Caco-2 (cell line): ENCODE data around the gene USP25. TPM values are rescaled to one million over a fixed set of nuclear protein-coding genes. Genes with fewer than 3 reads are reported as not detected.

ENCODE experiments used
- BruUV-seq: library from RNA; stranded (reverse); fragments of 400-500 nt; replicated peaks from 2 replicates; lab custom pipeline; 2021; lab: Mats Ljungman, UMichigan
- CTCF ChIA-PET: fragments of 300-600 bp; sonication (Branson Sonifier 250); formaldehyde crosslinking; loops from one replicate; lab custom pipeline; 2022; ENCODE audit warnings: antibody characterized with exemption; lab: Charles Lee
- POLR2A ChIA-PET: fragments of 300-600 bp; sonication (Branson Sonifier 250); formaldehyde crosslinking; loops from one replicate; lab custom pipeline; 2022; ENCODE audit warnings: antibody characterized with exemption; lab: Charles Lee
- DNase-seq, 2 experiments: peaks; one replicate each; pipeline versions ENCODE4 v3.0.0 to v3.0.0-alpha.2; 2020 to 2022
- H3K27me3 ChIP-seq: replicated peaks from 2 replicates; pipeline ENCODE4 v1.6.0; 2011; ENCODE audit warnings: low read length; ENCODE audit not compliant: control insufficient read depth, insufficient read depth
- H3K36me3 ChIP-seq: 2 replicates; pipeline ENCODE4 v1.5.1; 2011; ENCODE audit warnings: low read length; ENCODE audit not compliant: control insufficient read depth, insufficient read depth
- H3K4me1 ChIP-seq: fragments of 250-450 bp; sonication (Bioruptor Pico); 2 replicates; pipeline ENCODE4 v1.5.1; 2020; ENCODE audit warnings: mild to moderate bottlenecking
- H3K4me3 ChIP-seq: 2 replicates; pipeline ENCODE4 v1.5.1; 2011; ENCODE audit warnings: low read depth, mild to moderate bottlenecking, control low read depth, low read length
- H3K9me3 ChIP-seq: fragments of 250-450 bp; sonication (Bioruptor Pico); 2 replicates; pipeline ENCODE4 v1.5.1; 2020; ENCODE audit warnings: mild to moderate bottlenecking, moderate library complexity
- H3K27ac Mint-ChIP-seq: one replicate; pipeline ENCODE4 v1.8.0; 2022; ENCODE audit warnings: mixed read lengths; ENCODE audit not compliant: unreplicated experiment
- H3K27me3 Mint-ChIP-seq: one replicate; pipeline ENCODE4 v1.8.0; 2022; ENCODE audit warnings: mixed read lengths; ENCODE audit not compliant: insufficient read depth, unreplicated experiment
- H3K36me3 Mint-ChIP-seq: one replicate; pipeline ENCODE4 v1.8.0; 2022; ENCODE audit warnings: mild to moderate bottlenecking, mixed read lengths; ENCODE audit not compliant: insufficient read depth, unreplicated experiment
- H3K4me1 Mint-ChIP-seq: one replicate; pipeline ENCODE4 v1.8.0; 2022; ENCODE audit warnings: low read depth, mixed read lengths; ENCODE audit not compliant: unreplicated experiment
- H3K4me3 Mint-ChIP-seq: one replicate; pipeline ENCODE4 v1.8.0; 2022; ENCODE audit warnings: mild to moderate bottlenecking, moderate library complexity, mixed read lengths; ENCODE audit not compliant: unreplicated experiment
- H3K9me3 Mint-ChIP-seq: one replicate; pipeline ENCODE4 v1.8.0; 2022; ENCODE audit warnings: mixed read lengths; ENCODE audit not compliant: unreplicated experiment
- CTCF ChIP-seq, 2 experiments: fragments of 200-600 bp in 1 of 2; IDR thresholded peaks; 1 replicate in 1 of 2; 2 replicates in 1 of 2; pipeline versions ENCODE4 v1.5.1 to v1.8.0; 2011 to 2022; ENCODE audit warnings: antibody characterized with exemption in 1 of 2, control low read depth in 1 of 2, inconsistent platforms in 1 of 2, low read depth in 1 of 2, low read length in 1 of 2, mild to moderate bottlenecking in 1 of 2, moderate library complexity in 1 of 2; ENCODE audit not compliant: insufficient read depth in 1 of 2, severe bottlenecking in 1 of 2, unreplicated experiment in 1 of 2
- intact Hi-C: fragments of 100-400 bp; cut with micrococcal nuclease; formaldehyde crosslinking; loops from one replicate; pipeline ENCODE4 v1.10.0; 2022; ENCODE audit not compliant: unreplicated experiment
- total RNA-seq: library from RNA; stranded (reverse); gene quantifications from 2 replicates; pipeline ENCODE4 v1.2.3, GENCODE V29; 2022

Gene USP25
- total RNA-seq, 1 experiment from 2014 or later, result 44.3 TPM

GRCh38 chr21:15842565-15842880 lies 112.7 kb downstream of the USP25 start:
- intact Hi-C loops, result no loop called here
- no peaks in the 10 kb centered on the region for H3K36me3 ChIP-seq
- no peak for DNase-seq
- H3K27me3 ChIP-seq, result no peaks in the 10 kb centered on the region
- ChIA-PET POLR2A (no interaction called here), CTCF (no interaction called here)
- H3K4me3 ChIP-seq, result no peak overlapping the region
- no peaks in the 10 kb centered on the region for H3K9me3 ChIP-seq
- no peak overlapping the region for H3K4me3 Mint-ChIP-seq
- H3K27me3 Mint-ChIP-seq, result no peaks in the 10 kb centered on the region
- no peak overlapping the region for H3K27ac Mint-ChIP-seq
- no TSS peak for BruUV-seq
- no peak for TF ChIP-seq CTCF (IDR thresholded peaks at IDR 0.05; ENCODE audit: insufficient read depth in 1 of 2, low read depth in 1 of 2, low read length in 1 of 2, severe bottlenecking in 1 of 2, unreplicated experiment in 1 of 2)
- no peaks in the 10 kb centered on the region for H3K4me1 Mint-ChIP-seq
- H3K36me3 Mint-ChIP-seq, result peaks cover 6% of the 10 kb centered on the region
- no peaks in the 10 kb centered on the region for H3K4me1 ChIP-seq
- H3K9me3 Mint-ChIP-seq, result no peaks in the 10 kb centered on the region

- Mint-ChIP-seq H3K4me1 (no peaks in the 10 kb centered on the region), H3K4me3 (no peak overlapping the region), H3K9me3 (no peaks in the 10 kb centered on the region), H3K27ac (no peak overlapping the region), H3K36me3 (peaks cover 14% of the 10 kb centered on the region), H3K27me3 (no peaks in the 10 kb centered on the region)
- Histone ChIP-seq H3K4me1 (no peaks in the 10 kb centered on the region), H3K27me3 (no peaks in the 10 kb centered on the region), H3K9me3 (no peaks in the 10 kb centered on the region), H3K4me3 (no peak overlapping the region), H3K36me3 (no peaks in the 10 kb centered on the region)
- intact Hi-C loops, result no loop called here
- CTCF ChIA-PET, result no interaction called here
- POLR2A ChIA-PET, result no interaction called here
- TF ChIP-seq CTCF (IDR thresholded peaks at IDR 0.05; ENCODE audit: insufficient read depth in 1 of 2, low read depth in 1 of 2, low read length in 1 of 2, severe bottlenecking in 1 of 2, unreplicated experiment in 1 of 2), result no peak
- no TSS peak for BruUV-seq
- DNase-seq, result no peak
Observed at GRCh38 chr21:15843766-15844165, 114.0 kb downstream of the USP25 start.

- Mint-ChIP-seq H3K27ac (no peak overlapping the region), H3K4me1 (peaks cover 7% of the 10 kb centered on the region), H3K4me3 (no peak overlapping the region), H3K9me3 (no peaks in the 10 kb centered on the region), H3K27me3 (no peaks in the 10 kb centered on the region), H3K36me3 (peaks cover 35% of the 10 kb centered on the region)
- no peak overlapping the region for H3K4me3 ChIP-seq
- ChIA-PET POLR2A (no interaction called here), CTCF (no interaction called here)
- no peaks in the 10 kb centered on the region for H3K4me1 ChIP-seq
- TF ChIP-seq CTCF (IDR thresholded peaks at IDR 0.05; ENCODE audit: insufficient read depth in 1 of 2, low read depth in 1 of 2, low read length in 1 of 2, severe bottlenecking in 1 of 2, unreplicated experiment in 1 of 2), result no peak
- intact Hi-C loops, result no loop called here
- no peaks in the 10 kb centered on the region for H3K36me3 ChIP-seq
- no peaks in the 10 kb centered on the region for H3K9me3 ChIP-seq
- BruUV-seq, result no TSS peak
- H3K27me3 ChIP-seq, result no peaks in the 10 kb centered on the region
- DNase-seq, result no peak
Observed at GRCh38 chr21:15848634-15849560, 119.1 kb downstream of the USP25 start.
